H9 (cell line): Measurements from ENCODE around the gene GNB3. TPM values are rescaled to one million over a fixed set of nuclear protein-coding genes. Genes with fewer than 3 reads are reported as not detected.
A peak's percentile ranks its signal among the peaks of the same experiment; 100 is the strongest.

Experiments
- DNase-seq: peaks from one replicate; pipeline ENCODE4 v3.0.0-alpha.2; 2017
- H2AFZ ChIP-seq: one replicate; pipeline ENCODE4 v1.6.1; 2013; ENCODE audit warnings: mild to moderate bottlenecking, low read length, control low read depth, moderate library complexity
- H2AK5ac ChIP-seq: 2 replicates; pipeline ENCODE4 v1.6.1; 2013; ENCODE audit warnings: low read length, control low read depth, mixed read lengths; ENCODE audit not compliant: insufficient read length
- H2BK120ac ChIP-seq: one replicate; pipeline ENCODE4 v1.6.1; 2013; ENCODE audit warnings: low read depth, mild to moderate bottlenecking, low read length, control low read depth, inconsistent platforms; ENCODE audit not compliant: poor library complexity, severe bottlenecking
- H2BK12ac ChIP-seq: 2 replicates; pipeline ENCODE4 v1.6.1; 2013; ENCODE audit warnings: low read length, control low read depth, mixed read lengths, low read depth; ENCODE audit not compliant: insufficient read length
- H2BK15ac ChIP-seq: 2 replicates; pipeline ENCODE4 v1.6.1; 2013; ENCODE audit warnings: low read depth, low read length, control low read depth
- H2BK20ac ChIP-seq: one replicate; pipeline ENCODE4 v1.6.1; 2013; ENCODE audit warnings: low read depth, mild to moderate bottlenecking, low read length, control low read depth, inconsistent platforms; ENCODE audit not compliant: poor library complexity, severe bottlenecking
- H2BK5ac ChIP-seq: 2 replicates; pipeline ENCODE4 v1.6.1; 2013; ENCODE audit warnings: low read length, control low read depth, mixed read lengths; ENCODE audit not compliant: insufficient read length
- H3K14ac ChIP-seq: 2 replicates; pipeline ENCODE4 v1.6.1; 2013; ENCODE audit warnings: low read length, control low read depth; ENCODE audit not compliant: insufficient read depth
- H3K18ac ChIP-seq: 2 replicates; pipeline ENCODE4 v1.6.1; 2013; ENCODE audit warnings: low read depth, mild to moderate bottlenecking, mixed read lengths, low read length, control low read depth; ENCODE audit not compliant: insufficient read length
- H3K23ac ChIP-seq: 2 replicates; pipeline ENCODE4 v1.6.1; 2013; ENCODE audit warnings: low read length, control low read depth, mixed read lengths, low read depth; ENCODE audit not compliant: insufficient read length
- H3K23me2 ChIP-seq: 2 replicates; pipeline ENCODE4 v1.6.1; 2013; ENCODE audit warnings: low read depth, mild to moderate bottlenecking, mixed read lengths, low read length, control low read depth; ENCODE audit not compliant: insufficient read length, poor library complexity, severe bottlenecking
- H3K27ac ChIP-seq: 2 replicates; pipeline ENCODE4 v1.5.1; 2013; ENCODE audit warnings: low read length, control low read depth, mixed read lengths, low read depth; ENCODE audit not compliant: insufficient read length
- H3K27me3 ChIP-seq: 2 replicates; pipeline ENCODE4 v1.6.1; 2013; ENCODE audit warnings: low read length, control low read depth, inconsistent platforms; ENCODE audit not compliant: insufficient read depth
- H3K4ac ChIP-seq: 2 replicates; pipeline ENCODE4 v1.6.1; 2013; ENCODE audit warnings: low read depth, mild to moderate bottlenecking, control low read depth, inconsistent platforms, low read length, moderate library complexity
- H3K4me1 ChIP-seq: 2 replicates; pipeline ENCODE4 v1.6.1; 2013; ENCODE audit warnings: low read length, control low read depth, inconsistent platforms; ENCODE audit not compliant: insufficient read depth
- H3K4me2 ChIP-seq: 2 replicates; pipeline ENCODE4 v1.6.1; 2013; ENCODE audit warnings: low read length, control low read depth, mixed read lengths; ENCODE audit not compliant: insufficient read length, insufficient read depth
- H3K56ac ChIP-seq: 2 replicates; pipeline ENCODE4 v1.6.1; 2013; ENCODE audit warnings: low read depth, mild to moderate bottlenecking, mixed read lengths, low read length, control low read depth; ENCODE audit not compliant: insufficient read length
- H3K79me1 ChIP-seq: 2 replicates; pipeline ENCODE4 v1.6.1; 2013; ENCODE audit warnings: low read depth, mild to moderate bottlenecking, moderate library complexity, low read length, control low read depth, inconsistent platforms; ENCODE audit not compliant: insufficient read depth, poor library complexity, severe bottlenecking
- H3K79me2 ChIP-seq: 2 replicates; pipeline ENCODE4 v1.6.1; 2013; ENCODE audit warnings: low read length, control low read depth, inconsistent platforms; ENCODE audit not compliant: insufficient read depth
- H3K9ac ChIP-seq: 2 replicates; pipeline ENCODE4 v1.6.1; 2013; ENCODE audit warnings: low read length, control low read depth, mixed read lengths; ENCODE audit not compliant: insufficient read length; ENCODE audit errors: extremely low read depth
- H3K9me3 ChIP-seq: one replicate; pipeline ENCODE4 v1.6.1; 2013; ENCODE audit warnings: low read depth, low read length, inconsistent platforms; ENCODE audit not compliant: control insufficient read depth
- H3T11ph ChIP-seq: one replicate; pipeline ENCODE4 v1.6.1; 2013; ENCODE audit warnings: mild to moderate bottlenecking, low read length, control low read depth, inconsistent platforms
- H4K20me1 ChIP-seq: one replicate; pipeline ENCODE4 v1.6.1; 2013; ENCODE audit not compliant: control insufficient read depth, insufficient read length, insufficient read depth
- H4K5ac ChIP-seq: 2 replicates; pipeline ENCODE4 v1.6.1; 2013; ENCODE audit warnings: low read depth, mild to moderate bottlenecking, mixed read lengths, low read length, control low read depth; ENCODE audit not compliant: insufficient read length
- H4K8ac ChIP-seq: replicated peaks from 2 replicates; pipeline ENCODE4 v1.6.1; 2013; ENCODE audit warnings: low read length, control low read depth, mixed read lengths, low read depth; ENCODE audit not compliant: insufficient read length
- H4K91ac ChIP-seq: 2 replicates; pipeline ENCODE4 v1.6.1; 2013; ENCODE audit warnings: low read depth, mild to moderate bottlenecking, moderate library complexity, mixed read lengths, low read length, control low read depth; ENCODE audit not compliant: insufficient read length
- H3K27ac Mint-ChIP-seq, 3 experiments: 2 replicates in 2 of 3; 3 replicates in 1 of 3; pipeline ENCODE4 v1.8.0; 2020 to 2021; ENCODE audit warnings: mixed read lengths in 3 of 3, mild to moderate bottlenecking in 1 of 3, moderate library complexity in 1 of 3
- H3K27me3 Mint-ChIP-seq: 2 replicates; pipeline ENCODE4 v1.8.0; 2021; ENCODE audit warnings: low read depth, mild to moderate bottlenecking, moderate library complexity, mixed read lengths
- H3K36me3 Mint-ChIP-seq, 3 experiments: 2 replicates in 2 of 3; 3 replicates in 1 of 3; pipeline ENCODE4 v1.8.0; 2020 to 2021; ENCODE audit warnings: low read depth in 3 of 3, mixed read lengths in 3 of 3; ENCODE audit not compliant: insufficient read depth in 1 of 3
- H3K4me1 Mint-ChIP-seq, 2 experiments: 2 replicates each; pipeline ENCODE4 v1.8.0; 2020; ENCODE audit warnings: mixed read lengths in 2 of 2
- H3K4me3 Mint-ChIP-seq, 2 experiments: 2 replicates in 1 of 2; 3 replicates in 1 of 2; pipeline ENCODE4 v1.8.0; 2020 to 2021; ENCODE audit warnings: mild to moderate bottlenecking in 2 of 2, mixed read lengths in 2 of 2, moderate library complexity in 1 of 2
- H3K9me3 Mint-ChIP-seq, 2 experiments: 2 replicates in 1 of 2; 3 replicates in 1 of 2; pipeline ENCODE4 v1.8.0; 2020; ENCODE audit warnings: mild to moderate bottlenecking in 2 of 2, mixed read lengths in 2 of 2, moderate library complexity in 1 of 2
- WGBS: extraction: QIAGEN DNeasy Blood & Tissue Kit; methylation state at CpG from one replicate; pipeline ENCODE4 v1.1.7; 2013; ENCODE audit warnings: missing lambda C conversion rate, low lambda C conversion rate, mixed read lengths; ENCODE audit not compliant: insufficient read length; ENCODE audit errors: extremely low coverage; 5-methylcytosine and 5-hydroxymethylcytosine counted together
- total RNA-seq: library from RNA; stranded (reverse); gene quantifications from 2 replicates; pipeline ENCODE4 v1.2.1, GENCODE V29; 2021
- TF ChIP-seq, protein P1 (sequence below): fragments of 200-600 bp; sonication (generic); conservative IDR thresholded peaks from 3 replicates; pipeline ENCODE4 v1.8.0; 2021; ENCODE audit warnings: antibody characterized with exemption, mild to moderate bottlenecking

GNB3 gene
- total RNA-seq, 1 experiment from 2014 or later, result 17.3 TPM

DNA sequence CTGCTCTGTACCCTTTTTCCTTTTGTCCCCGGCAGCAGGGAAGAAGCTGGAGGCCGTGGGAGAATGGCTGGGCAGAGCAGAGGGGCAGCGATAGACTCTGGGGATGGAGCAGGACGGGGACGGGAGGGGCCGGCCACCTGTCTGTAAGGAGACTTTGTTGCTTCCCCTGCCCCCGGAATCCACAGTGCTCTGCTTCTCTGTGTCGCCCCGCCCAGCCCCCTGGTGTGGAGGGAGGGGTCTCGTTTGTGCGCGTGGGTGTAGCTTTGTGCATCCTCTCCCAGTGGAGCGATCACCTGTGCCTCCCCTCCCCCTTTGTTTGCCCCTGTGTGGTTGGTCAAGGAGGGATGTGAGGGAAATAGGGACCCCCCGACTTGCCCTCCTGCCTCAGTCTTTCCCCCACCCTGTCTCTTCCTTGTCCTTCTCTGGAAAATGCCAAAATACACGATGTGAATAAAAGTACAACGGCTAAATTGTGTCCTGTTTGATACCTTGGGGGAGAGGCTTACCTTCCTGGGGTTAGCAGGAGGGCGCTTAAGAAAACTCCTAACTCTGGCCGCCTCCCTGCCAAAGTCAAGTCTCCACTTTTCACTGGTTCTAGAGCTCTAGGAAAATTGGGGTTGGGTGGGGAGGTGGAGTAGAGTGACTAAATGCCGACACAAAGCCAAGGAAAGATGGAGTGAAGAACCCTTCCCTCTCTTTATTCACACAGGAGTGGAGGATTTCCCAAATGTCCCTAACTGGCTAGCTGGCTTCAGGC is 25.6 kb downstream of the GNB3 start:
- Histone ChIP-seq H3K79me1 (no peaks in the 10 kb centered on the region), H2BK20ac (no peak overlapping the region), H2AK5ac (no peak overlapping the region), H3K4me1 (no peaks in the 10 kb centered on the region; the same call in 1 of the 2 replicates), H3K27ac (no peak overlapping the region), H3K9me3 (no peaks in the 10 kb centered on the region), H3K4me2 (peak overlapping the region; percentile 94), H3T11ph (no peak overlapping the region), H2BK15ac (no peak overlapping the region), H3K23me2 (peaks cover 9% of the 10 kb centered on the region), H3K56ac (no peak overlapping the region), H2AFZ (no peak overlapping the region), H3K14ac (no peak overlapping the region), H3K79me2 (peaks cover 5% of the 10 kb centered on the region; the same call in 1 of the 2 replicates), H2BK5ac (no peak overlapping the region), H3K18ac (no peak overlapping the region), H4K5ac (no peak overlapping the region), H2BK12ac (no peak overlapping the region), H3K23ac (no peak overlapping the region), H3K27me3 (no peaks in the 10 kb centered on the region), H4K91ac (no peak overlapping the region), H3K4ac (no peak overlapping the region), H4K8ac (no peak overlapping the region), H3K9ac (no peak overlapping the region), H2BK120ac (no peak overlapping the region), H4K20me1 (no peaks in the 10 kb centered on the region)
- H3K27me3 Mint-ChIP-seq, result no peaks in the 10 kb centered on the region
- peak overlapping the region in 2 of 3 experiments; percentile 32 to 52; a peak in 4 of 7 replicates for H3K27ac Mint-ChIP-seq
- TF ChIP-seq, protein P1, sequence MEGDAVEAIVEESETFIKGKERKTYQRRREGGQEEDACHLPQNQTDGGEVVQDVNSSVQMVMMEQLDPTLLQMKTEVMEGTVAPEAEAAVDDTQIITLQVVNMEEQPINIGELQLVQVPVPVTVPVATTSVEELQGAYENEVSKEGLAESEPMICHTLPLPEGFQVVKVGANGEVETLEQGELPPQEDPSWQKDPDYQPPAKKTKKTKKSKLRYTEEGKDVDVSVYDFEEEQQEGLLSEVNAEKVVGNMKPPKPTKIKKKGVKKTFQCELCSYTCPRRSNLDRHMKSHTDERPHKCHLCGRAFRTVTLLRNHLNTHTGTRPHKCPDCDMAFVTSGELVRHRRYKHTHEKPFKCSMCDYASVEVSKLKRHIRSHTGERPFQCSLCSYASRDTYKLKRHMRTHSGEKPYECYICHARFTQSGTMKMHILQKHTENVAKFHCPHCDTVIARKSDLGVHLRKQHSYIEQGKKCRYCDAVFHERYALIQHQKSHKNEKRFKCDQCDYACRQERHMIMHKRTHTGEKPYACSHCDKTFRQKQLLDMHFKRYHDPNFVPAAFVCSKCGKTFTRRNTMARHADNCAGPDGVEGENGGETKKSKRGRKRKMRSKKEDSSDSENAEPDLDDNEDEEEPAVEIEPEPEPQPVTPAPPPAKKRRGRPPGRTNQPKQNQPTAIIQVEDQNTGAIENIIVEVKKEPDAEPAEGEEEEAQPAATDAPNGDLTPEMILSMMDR, result no peak
- H3K9me3 Mint-ChIP-seq, result no peaks in the 10 kb centered on the region; a peak in 1 of 5 replicates
- peaks cover 51 to 79% (median 73%) of the 10 kb centered on the region in 3 experiments for H3K36me3 Mint-ChIP-seq
- peak; percentile 72 for DNase-seq
- H3K4me1 Mint-ChIP-seq, result peaks cover 41 to 47% of the 10 kb centered on the region in 2 experiments
- no CpG with 5 or more reads among the region's 19 CpGs for WGBS
- peak overlapping the region; percentile 93 to 95 for H3K4me3 Mint-ChIP-seq
